Iris pigment epithelial cell (primary cell): Measurements from ENCODE around the gene LRRC59.

Source experiments
- DNase-seq: peaks from one replicate; pipeline ENCODE4 v3.0.0-alpha.2; 2011; ENCODE audit warnings: low read depth

Gene LRRC59

DNA sequence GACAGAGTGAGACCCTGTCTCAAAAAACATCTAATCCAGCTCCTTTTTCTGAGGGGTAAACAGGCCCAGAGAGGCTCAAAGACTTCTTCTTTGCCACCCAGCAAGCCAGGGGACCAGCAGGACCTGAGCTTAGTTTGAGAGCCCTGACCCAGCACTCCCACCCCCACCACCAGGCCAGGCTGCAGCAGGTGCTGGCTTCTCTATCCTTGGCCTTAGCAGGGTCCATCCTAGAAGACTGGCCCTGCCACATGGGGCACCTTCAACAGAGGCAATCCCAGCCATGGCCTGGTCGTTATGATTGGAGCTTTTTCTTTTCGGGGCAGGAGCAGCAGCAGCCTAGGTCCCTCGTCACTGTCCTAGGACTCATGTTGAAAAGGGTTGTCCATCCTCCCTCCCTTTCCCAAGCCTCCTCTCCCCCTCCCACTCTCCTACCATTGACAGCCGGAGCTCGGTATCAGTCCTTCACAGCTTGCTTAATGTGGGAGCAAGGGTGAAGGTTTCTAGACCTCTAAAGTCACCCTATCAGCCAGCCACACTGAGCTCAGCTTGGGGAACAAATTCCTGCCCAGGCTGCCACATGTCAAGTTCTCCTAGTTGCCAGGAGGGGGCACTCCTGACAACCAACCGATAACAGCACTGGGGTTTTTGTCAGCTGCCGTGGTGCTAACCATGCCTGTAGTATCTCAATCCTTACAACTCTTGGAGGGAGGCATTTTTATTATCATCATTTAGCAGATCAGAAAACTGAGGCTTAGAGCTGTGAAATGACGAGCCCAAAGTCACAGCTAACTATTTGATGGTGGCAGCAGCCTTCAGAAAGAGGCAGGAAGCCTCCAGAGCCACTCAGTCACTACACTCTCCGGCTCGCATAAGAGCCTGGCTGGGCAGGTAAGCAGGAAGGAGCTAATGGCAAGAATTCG, 35.5 kb downstream of the LRRC59 start:
- peak; percentile 80 for DNase-seq

- no peak for DNase-seq
Observed at GRCh38 chr17:50360486-50361115, 36.7 kb downstream of the LRRC59 start.

DNA sequence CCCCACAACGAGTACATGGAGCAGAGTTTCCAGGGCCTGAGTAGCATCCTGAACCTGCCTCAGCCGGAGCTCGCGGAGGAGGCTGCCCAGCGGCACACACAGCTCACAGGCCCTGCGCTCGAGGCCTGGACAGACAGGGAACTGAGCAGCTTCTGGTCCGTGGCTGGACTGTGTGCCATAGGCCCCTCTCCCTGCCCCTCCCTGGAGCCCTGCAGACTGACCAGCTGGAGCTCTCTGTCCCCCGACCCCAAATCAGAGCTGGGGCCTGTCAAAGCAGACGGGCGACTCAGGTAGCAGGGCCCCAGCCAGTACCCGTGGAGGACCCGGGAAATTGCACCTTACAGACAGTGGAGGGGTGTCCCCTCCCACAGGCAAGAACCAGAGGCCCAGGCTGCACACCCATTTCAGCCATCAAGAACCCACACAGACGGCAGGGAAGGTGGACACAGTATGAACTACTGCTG, 37.3 kb downstream of the LRRC59 start:
- no peak for DNase-seq

- no peak for DNase-seq
Observed at GRCh38 chr17:50359005-50359699, 38.2 kb downstream of the LRRC59 start.

GRCh38 chr17:50358177-50358576, 39.1 kb downstream of the LRRC59 start:
- DNase-seq = no peak

DNA sequence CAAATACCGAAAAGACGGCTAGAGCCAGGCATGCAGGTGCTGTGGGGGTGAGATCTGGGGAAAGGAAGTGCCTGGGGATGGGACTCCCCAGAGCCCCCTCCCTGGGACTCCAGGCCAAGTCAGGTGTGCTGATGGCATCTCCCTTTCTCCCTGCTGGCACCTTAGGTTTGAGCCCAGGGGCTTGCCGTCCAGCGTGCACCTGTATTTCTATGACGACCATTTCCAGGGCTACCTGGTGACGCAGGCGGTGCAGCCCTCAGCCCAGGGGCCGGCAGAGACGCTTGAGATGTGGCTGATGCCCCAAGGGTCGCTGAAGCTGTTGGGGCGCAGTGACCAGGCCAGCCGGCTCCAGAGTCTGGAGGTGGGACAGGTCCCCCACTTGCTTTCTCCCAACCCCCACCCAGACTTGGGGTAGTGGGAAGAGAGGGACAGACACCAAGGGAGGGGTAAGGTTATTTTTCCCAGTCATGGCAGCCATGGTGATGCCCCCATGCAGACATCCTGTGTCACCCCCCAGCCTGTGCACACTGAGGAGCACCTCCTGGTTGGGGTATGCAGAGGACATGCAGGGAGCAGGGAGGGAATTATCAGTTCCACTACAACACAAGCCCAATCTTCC, 40.3 kb downstream of the LRRC59 start:
- DNase-seq = no peak

DNA sequence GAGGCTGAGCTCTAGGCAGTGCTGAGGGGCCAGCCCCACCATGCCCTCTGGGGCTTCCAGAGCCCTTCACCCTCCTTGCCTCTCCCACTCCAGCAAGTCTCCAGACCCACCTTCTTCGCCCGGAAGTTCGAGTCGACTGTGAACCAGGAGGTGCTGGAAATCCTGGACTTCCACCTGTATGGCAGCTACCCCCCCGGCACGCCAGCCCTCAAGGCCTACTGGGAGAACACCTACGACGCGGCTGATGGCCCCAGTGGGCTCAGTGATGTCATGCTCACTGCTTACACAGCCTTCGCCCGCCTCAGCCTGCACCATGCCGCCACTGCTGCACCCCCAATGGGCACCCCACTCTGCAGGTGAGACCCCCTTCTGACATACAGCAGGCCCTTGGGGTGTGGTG, 40.9 kb downstream of the LRRC59 start:
- DNase-seq = no peak

- no peak for DNase-seq
Observed at GRCh38 chr17:50355701-50356341, 41.5 kb downstream of the LRRC59 start.

GRCh38 chr17:50355336-50355700, 42.0 kb downstream of the LRRC59 start:
- DNase-seq = no peak

DNA sequence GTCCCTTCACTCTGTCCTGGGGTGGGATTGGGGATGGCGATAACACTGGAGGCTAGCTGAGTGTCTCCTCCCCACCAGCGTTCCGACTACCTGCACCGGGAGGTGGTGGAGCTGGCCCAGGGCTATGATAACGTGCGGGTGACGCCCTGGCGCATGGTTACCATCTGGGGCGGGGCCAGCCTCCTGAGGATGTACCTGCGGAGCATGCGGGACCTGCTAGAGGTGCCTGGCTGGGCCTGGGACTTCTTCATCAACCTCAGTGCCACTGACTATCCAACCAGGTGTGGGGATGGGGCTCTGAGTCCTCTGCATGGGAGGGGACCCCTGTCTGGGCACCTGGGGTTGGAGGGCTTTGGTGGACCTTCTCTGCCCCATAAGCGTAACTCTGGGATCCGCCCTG, 42.5 kb downstream of the LRRC59 start:
- DNase-seq = no peak

- DNase-seq = no peak
Observed at GRCh38 chr17:50354198-50354597, 43.1 kb downstream of the LRRC59 start.

DNA sequence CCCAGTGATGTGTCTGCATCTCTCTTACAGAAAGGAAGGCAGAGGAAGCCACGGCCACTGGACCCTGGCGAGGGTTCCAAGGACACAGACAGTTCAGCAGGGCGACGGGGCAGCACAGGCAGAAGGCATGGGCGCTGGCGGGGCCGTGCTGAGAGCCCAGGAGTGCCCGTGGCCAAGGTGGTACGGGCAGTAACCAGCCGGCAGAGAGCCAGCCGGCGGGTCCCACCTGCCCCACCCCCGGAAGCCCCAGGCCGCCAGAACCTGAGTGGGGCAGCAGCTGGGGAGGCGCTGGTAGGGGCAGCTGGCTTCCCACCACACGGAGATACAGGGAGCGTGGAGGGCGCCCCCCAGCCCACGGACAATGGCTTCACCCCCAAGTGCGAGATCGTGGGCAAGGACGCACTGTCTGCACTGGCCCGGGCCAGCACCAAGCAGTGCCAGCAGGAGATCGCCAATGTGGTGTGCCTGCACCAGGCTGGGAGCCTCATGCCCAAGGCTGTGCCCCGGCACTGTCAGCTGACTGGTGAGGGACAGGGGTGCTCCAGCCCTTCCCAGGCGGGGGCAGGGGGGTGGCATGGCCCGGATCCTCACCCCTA, 43.6 kb downstream of the LRRC59 start:
- no peak for DNase-seq

DNA sequence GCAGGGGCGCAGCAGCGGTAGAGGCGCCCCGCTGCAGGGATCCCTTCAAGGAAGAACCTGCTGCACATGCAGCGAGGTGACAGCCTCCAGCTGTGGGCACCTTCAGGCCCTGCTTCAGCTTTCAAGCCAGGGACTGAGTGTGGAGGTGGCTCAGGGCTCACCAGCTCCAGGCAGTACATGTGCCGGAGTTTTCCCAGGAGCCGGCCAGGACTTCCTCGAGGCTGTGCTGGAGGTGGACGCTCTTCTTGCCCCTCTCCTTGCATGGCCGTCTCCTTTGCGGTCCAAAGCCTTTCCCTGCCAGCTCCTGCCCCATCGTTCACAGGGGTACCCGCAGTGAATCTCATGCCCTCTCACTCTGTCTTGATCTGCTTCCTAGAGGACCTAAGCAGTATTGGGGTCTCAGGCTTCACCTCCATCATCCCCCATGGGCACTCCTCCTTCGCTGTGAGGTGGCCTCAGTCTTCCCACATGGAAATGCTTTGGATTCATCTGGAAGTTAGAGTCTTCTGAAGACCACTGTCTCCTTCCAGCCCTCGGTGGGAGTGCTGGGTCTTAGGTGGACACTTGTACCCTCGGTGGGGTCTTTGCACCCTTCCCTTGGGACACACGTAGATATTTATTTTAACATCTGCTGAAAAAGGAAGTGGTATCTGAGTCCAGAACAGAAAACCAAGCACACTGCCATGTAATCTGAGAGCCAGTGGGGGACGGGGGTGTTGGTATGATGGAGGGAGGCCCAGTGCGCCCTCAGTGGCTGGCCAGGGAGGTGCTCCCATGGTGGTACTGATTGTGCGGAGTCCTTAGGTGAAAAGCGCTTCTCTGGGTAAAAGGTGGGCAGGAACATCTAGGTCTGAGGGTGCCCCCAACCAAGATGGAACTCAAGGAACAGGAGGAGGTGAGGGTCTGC, 44.4 kb downstream of the LRRC59 start:
- DNase-seq = no peak

GRCh38 chr17:50352072-50352692, 45.1 kb downstream of the LRRC59 start:
- no peak for DNase-seq

DNA sequence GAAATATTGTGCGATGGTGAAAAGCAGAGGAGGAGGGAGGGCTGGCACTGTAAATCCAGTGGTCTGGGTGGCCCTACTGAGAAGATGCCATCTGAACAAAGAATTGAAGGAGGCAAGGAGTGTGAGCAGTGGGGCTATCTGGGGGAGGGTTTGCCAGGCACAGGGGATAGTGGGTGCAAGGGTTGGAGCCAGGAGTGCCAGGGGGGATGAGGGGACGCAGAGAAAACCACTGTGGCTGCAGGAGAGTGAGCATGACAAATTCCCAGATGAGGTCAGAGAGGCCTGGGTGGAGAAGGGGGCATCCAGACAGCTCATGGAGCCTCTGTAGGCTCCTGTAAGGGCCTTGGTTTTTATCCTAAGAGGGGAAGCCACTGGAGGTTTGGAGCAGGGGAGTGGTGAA, 46.6 kb downstream of the LRRC59 start:
- DNase-seq = no peak

GRCh38 chr17:50349243-50349600, 48.1 kb downstream of the LRRC59 start:
- DNase-seq = no peak

DNA sequence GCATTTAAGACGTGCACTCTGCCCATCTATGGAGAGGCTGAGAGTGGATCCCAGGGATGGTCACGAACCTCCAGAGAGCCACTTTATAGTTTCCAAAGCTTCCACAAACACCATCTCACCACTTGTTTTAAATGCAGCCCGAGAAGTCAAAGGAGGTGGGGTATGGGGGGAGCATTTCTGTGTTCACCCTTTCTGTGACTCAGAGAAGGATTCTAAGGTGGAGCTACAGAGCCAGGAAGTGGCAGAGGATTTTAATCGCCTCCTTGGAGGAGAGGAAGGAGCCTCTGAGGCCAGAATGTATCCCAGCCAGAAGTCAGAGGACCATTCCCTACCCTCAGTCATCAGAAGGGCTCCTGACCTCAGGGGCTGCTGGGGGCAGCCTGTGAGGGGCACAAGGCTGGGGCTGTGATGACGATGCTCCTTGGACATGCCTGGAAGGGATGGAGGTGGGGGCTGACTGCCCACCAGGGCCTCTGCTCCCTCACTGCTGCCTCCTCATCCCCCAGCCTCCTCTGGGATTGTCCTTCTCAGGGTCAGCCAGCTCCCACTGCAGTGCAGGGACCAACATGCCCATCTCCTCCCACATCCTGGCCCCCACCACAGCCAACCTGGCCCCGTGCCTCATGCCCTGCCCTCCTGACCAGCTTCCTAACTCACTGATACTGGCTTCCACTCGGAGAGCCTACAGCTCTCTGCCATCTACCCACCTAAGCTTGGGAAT, 48.6 kb downstream of the LRRC59 start:
- DNase-seq = peak; percentile 54

- DNase-seq = no peak
Observed at GRCh38 chr17:50347894-50348291, 49.4 kb downstream of the LRRC59 start.

GRCh38 chr17:50347117-50347893, 50.0 kb downstream of the LRRC59 start:
- no peak for DNase-seq
